PC-3 (cell line): ENCODE results near the gene DCAF7. TPM values are rescaled to one million over a fixed set of nuclear protein-coding genes. Genes with fewer than 3 reads are reported as not detected.

ENCODE experiments used
- ATAC-seq: fragments of 200-7000 bp; cut with Tn5 transposase; 2 replicates; pipeline ENCODE4 v1.9.1; 2020; ENCODE audit warnings: mild to moderate bottlenecking, moderate library complexity
- BruUV-seq: library from RNA; stranded (reverse); fragments of 400-500 nt; replicated peaks from 2 replicates; lab custom pipeline; 2021; lab: Mats Ljungman, UMichigan
- CTCF ChIA-PET: fragments of 300-600 bp; sonication (Branson Sonifier 250); formaldehyde crosslinking; loops from one replicate; lab custom pipeline; 2022; ENCODE audit warnings: antibody characterized with exemption; lab: Charles Lee
- POLR2A ChIA-PET: fragments of 300-600 bp; sonication (Branson Sonifier 250); formaldehyde crosslinking; loops from one replicate; lab custom pipeline; 2022; ENCODE audit warnings: antibody characterized with exemption; ENCODE audit not compliant: unreplicated experiment; lab: Charles Lee
- DNase-seq: peaks from one replicate; pipeline ENCODE4 v3.0.0-alpha.2; 2015
- H2AFZ ChIP-seq: fragments of 300-600 bp; sonication (generic); 2 replicates; pipeline ENCODE4 v1.6.0; 2016; ENCODE audit warnings: antibody characterized with exemption, low read length
- H3F3A ChIP-seq: fragments of 300-600 bp; sonication (generic); one replicate; pipeline ENCODE4 v1.6.0; 2017; ENCODE audit warnings: antibody characterized with exemption, low read length, control low read depth, mild to moderate bottlenecking; ENCODE audit not compliant: unreplicated experiment
- H3K27ac ChIP-seq: fragments of 300-600 bp; sonication (generic); 2 replicates; pipeline ENCODE4 v1.5.1; 2016; ENCODE audit warnings: mild to moderate bottlenecking, low read length
- H3K27me3 ChIP-seq: fragments of 300-600 bp; sonication (generic); 2 replicates; pipeline ENCODE4 v1.6.1; 2016; ENCODE audit warnings: low read length, mixed read lengths
- H3K36me3 ChIP-seq: fragments of 300-600 bp; sonication (generic); 2 replicates; pipeline ENCODE4 v1.6.1; 2016; ENCODE audit warnings: low read depth, mixed run types, low read length, mixed read lengths
- H3K4me1 ChIP-seq: fragments of 300-600 bp; sonication (generic); 2 replicates; pipeline ENCODE4 v1.5.1; 2016; ENCODE audit warnings: low read length; ENCODE audit not compliant: insufficient read depth
- H3K4me2 ChIP-seq: fragments of 300-600 bp; sonication (generic); 2 replicates; pipeline ENCODE4 v1.6.0; 2016; ENCODE audit warnings: low read length
- H3K4me3 ChIP-seq: fragments of 300-600 bp; sonication (generic); 2 replicates; pipeline ENCODE4 v1.5.1; 2016; ENCODE audit warnings: mild to moderate bottlenecking, low read length, mixed read lengths
- H3K79me2 ChIP-seq: fragments of 300-600 bp; sonication (generic); 2 replicates; pipeline ENCODE4 v1.6.1; 2017; ENCODE audit warnings: low read length, mixed read lengths
- H3K9ac ChIP-seq: fragments of 300-600 bp; sonication (generic); 2 replicates; pipeline ENCODE4 v1.6.0; 2016; ENCODE audit warnings: mild to moderate bottlenecking, low read length
- H3K9me2 ChIP-seq: fragments of 300-600 bp; sonication (generic); replicated peaks from 2 replicates; pipeline ENCODE4 v1.6.1; 2016; ENCODE audit warnings: mixed run types, low read length, mixed read lengths
- H3K9me3 ChIP-seq: fragments of 300-600 bp; sonication (generic); 2 replicates; pipeline ENCODE4 v1.6.1; 2016; ENCODE audit warnings: low read length, mixed read lengths
- H4K20me1 ChIP-seq: fragments of 300-600 bp; sonication (generic); 2 replicates; pipeline ENCODE4 v1.6.1; 2016; ENCODE audit warnings: low read length, mixed read lengths
- CTCF ChIP-seq: fragments of 300-600 bp; sonication (generic); conservative IDR thresholded peaks from 2 replicates; pipeline ENCODE4 v1.5.1; 2017; ENCODE audit warnings: antibody characterized with exemption, low read depth, mild to moderate bottlenecking, low read length
- EZH2 ChIP-seq: fragments of 300-600 bp; sonication (generic); IDR thresholded peaks from one replicate; pipeline ENCODE4 v1.6.1; 2017; ENCODE audit warnings: antibody characterized with exemption, mild to moderate bottlenecking, low read length; ENCODE audit not compliant: unreplicated experiment
- EZH2phosphoT487 ChIP-seq: fragments of 300-600 bp; sonication (generic); IDR thresholded peaks from 2 replicates; pipeline ENCODE4 v1.6.1; 2018; ENCODE audit warnings: mild to moderate bottlenecking, antibody characterized with exemption, low read length, borderline replicate concordance
- intact Hi-C: fragments of 100-400 bp; cut with micrococcal nuclease; formaldehyde crosslinking; loops from 2 replicates; pipeline ENCODE4 v1.9.0; 2023
- total RNA-seq: library from RNA; depleted of rRNA; stranded (reverse); fragments of >200 nt; gene quantifications from 2 replicates; pipeline ENCODE4 v1.2.3, GENCODE V29; 2014

DCAF7 gene
- total RNA-seq, 1 experiment from 2014 or later: 46.5 TPM

- no TSS peak for BruUV-seq
- intact Hi-C loops: no loop called here
- ATAC-seq: no peak
These were observed 43.6 kb upstream of the DCAF7 start for GRCh38 chr17:63506627-63507026.

GRCh38 chr17:63511331-63511730, 38.9 kb upstream of the DCAF7 start:
- ChIA-PET POLR2A (interaction anchor here (0.6 kb wide), 1 partner anchor 12 kb away, joined by 3 read pairs; no protein-coding TSS in a partner anchor), CTCF (no interaction called here)
- Histone ChIP-seq H3K9ac (no peak overlapping the region), H3K4me1 (no peaks in the 10 kb centered on the region), H3K9me3 (no peaks in the 10 kb centered on the region), H3K9me2 (no peaks in the 10 kb centered on the region), H3K4me2 (no peak overlapping the region), H4K20me1 (no peaks in the 10 kb centered on the region), H3K27me3 (no peaks in the 10 kb centered on the region), H3K4me3 (no peak overlapping the region), H3K36me3 (no peaks in the 10 kb centered on the region), H2AFZ (no peak overlapping the region), H3K79me2 (no peaks in the 10 kb centered on the region), H3F3A (no peaks in the 10 kb centered on the region), H3K27ac (no peak overlapping the region)
- intact Hi-C loops: no loop called here
- no peak for TF ChIP-seq EZH2phosphoT487
- no peak for TF ChIP-seq EZH2
- no peak for TF ChIP-seq CTCF
- no TSS peak for BruUV-seq
- ATAC-seq (no peak), DNase-seq (no peak)

More at GRCh38 chr17:63506627-63507026, 43.6 kb upstream of the DCAF7 start:
- ChIA-PET POLR2A (no interaction called here), CTCF (no interaction called here)
- Histone ChIP-seq H3K4me2 (no peak overlapping the region), H3K79me2 (no peaks in the 10 kb centered on the region), H3K4me3 (no peak overlapping the region), H4K20me1 (no peaks in the 10 kb centered on the region), H3K9me2 (no peaks in the 10 kb centered on the region), H3K27me3 (peaks cover 16% of the 10 kb centered on the region; the same call in 1 of the 2 replicates), H3K9me3 (no peaks in the 10 kb centered on the region), H3K4me1 (peaks cover 5% of the 10 kb centered on the region; the same call in 1 of the 2 replicates), H3F3A (no peaks in the 10 kb centered on the region), H3K27ac (no peak overlapping the region), H3K36me3 (no peaks in the 10 kb centered on the region), H3K9ac (no peak overlapping the region), H2AFZ (no peak overlapping the region)
- no peak for DNase-seq
- TF ChIP-seq EZH2: no peak
- TF ChIP-seq CTCF: no peak
- no peak for TF ChIP-seq EZH2phosphoT487

GRCh38 chr17:63512388-63512787, 37.9 kb upstream of the DCAF7 start:
- H4K20me1 ChIP-seq: no peaks in the 10 kb centered on the region
- ATAC-seq (no peak), DNase-seq (no peak)
- H3K9me3 ChIP-seq: no peaks in the 10 kb centered on the region
- H3F3A ChIP-seq: no peaks in the 10 kb centered on the region
- no peak overlapping the region for H2AFZ ChIP-seq
- no peak overlapping the region for H3K4me2 ChIP-seq
- H3K79me2 ChIP-seq: no peaks in the 10 kb centered on the region
- BruUV-seq: no TSS peak
- H3K36me3 ChIP-seq: no peaks in the 10 kb centered on the region
- CTCF ChIA-PET: no interaction called here
- intact Hi-C loops: no loop called here
- TF ChIP-seq EZH2phosphoT487 (no peak), CTCF (no peak), EZH2 (no peak)
- H3K27ac ChIP-seq: no peak overlapping the region
- H3K4me3 ChIP-seq: no peak overlapping the region
- H3K9me2 ChIP-seq: no peaks in the 10 kb centered on the region
- H3K4me1 ChIP-seq: peaks cover 9% of the 10 kb centered on the region
- no peak overlapping the region for H3K9ac ChIP-seq
- H3K27me3 ChIP-seq: no peaks in the 10 kb centered on the region
- POLR2A ChIA-PET: no interaction called here
